CD4-positive, alpha-beta T cell treated with Interleukin-6 at 100 ng/mL for 8 hours (primary cell): ENCODE measurements around the gene KCTD19.
"Not testable (repeated sequence)": the region's sequence is repeated elsewhere in the genome, so short reads cannot be mapped to it uniquely, and the experiment has no call there.

ENCODE experiments used
- DNase-seq: peaks from one replicate; pipeline ENCODE4 v3.0.0-alpha.2; 2020; ENCODE audit warnings: mixed read lengths, low spot score

KCTD19 gene

DNA sequence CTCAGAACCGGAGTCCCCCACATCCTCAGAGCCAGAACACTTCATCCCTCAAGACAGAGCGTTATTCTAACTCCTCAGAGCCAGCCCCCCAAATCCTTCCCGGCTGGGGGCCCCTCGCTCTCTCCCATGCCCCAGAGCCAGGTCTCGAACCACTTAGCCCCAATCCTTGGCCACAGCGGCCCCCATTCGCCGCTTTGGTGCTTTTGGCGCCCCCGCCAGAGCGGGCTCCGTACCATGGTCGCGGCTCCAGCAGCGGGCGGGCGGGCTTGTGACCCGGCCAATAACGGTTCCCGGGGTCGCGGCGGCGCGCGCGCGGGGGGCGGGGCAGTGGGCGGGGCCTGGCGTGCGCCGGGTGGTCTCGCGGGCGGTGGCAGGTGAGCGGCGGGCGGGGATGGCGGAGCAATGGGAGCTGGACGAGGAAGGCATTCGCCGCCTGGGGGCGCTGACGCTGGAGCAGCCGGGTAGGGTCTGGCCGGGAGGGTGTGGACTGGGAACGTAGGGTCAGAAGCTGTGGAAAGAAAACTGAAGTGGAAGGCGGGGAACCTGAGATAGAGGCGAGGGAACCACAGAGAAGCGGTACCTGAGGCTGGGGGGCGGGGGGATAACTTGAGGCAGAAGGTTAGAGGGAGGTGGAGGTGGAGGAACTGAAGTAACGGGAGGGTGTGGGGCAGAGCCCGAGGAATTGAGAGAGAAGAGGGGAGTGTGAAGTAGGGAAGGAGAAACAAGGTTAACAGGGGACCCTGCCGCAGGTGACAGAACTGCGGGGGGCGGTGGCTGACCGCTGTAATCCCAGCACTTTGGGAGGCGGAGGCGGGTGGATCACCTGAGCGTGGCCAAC lies at the start of gene KCTD19, which contains the start of gene LRRC36:
KCTD19 (minus strand) TSS at position 270 of the 838 bp plus-strand sequence; CDS start at position 236, 34 bp downstream.
LRRC36 (plus strand) TSS at position 344 of the 838 bp plus-strand sequence; CDS start at position 392, 48 bp downstream.
- peak; percentile 19 for DNase-seq

DNA sequence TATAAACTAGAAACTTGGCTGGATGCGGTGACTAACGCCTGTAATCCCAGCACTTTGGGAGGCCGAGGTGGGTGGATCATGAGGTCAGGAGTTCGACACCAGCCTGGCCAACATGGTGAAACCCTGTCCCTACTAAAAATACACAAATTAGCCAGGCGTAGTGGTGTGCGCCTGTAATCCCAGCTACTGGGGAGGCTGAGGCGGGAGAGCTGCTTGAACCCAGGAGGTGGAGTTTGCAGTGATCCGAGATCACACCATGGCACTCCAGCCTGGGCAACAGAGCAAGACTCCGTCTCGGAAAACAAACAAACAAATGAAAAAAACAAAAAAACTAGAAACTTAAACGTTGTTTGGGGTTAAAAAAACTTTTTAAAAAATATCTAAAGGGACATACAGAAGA lies 49.5 kb upstream of the KCTD19 start:
- not testable (repeated sequence) for DNase-seq

DNA sequence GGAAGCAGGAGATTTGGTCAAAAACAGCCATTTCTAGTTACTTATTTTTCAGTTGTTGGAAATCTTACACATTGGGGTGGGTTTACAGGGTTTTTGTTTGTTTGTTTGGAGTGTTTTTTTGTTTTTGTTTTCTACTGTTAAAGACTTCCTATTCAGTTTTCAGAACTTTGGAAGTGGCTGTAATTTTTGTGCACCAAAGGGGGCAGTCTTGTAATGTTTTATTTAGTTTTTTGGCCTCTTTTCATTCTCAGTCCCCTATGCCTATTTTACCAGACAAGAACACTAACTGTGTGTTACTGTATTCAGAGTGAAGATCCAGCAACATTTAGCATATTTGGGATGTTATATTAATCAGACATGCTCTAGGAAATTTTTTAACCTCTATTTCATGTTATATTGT lies 46.1 kb upstream of the KCTD19 start:
- DNase-seq = no peak

DNA sequence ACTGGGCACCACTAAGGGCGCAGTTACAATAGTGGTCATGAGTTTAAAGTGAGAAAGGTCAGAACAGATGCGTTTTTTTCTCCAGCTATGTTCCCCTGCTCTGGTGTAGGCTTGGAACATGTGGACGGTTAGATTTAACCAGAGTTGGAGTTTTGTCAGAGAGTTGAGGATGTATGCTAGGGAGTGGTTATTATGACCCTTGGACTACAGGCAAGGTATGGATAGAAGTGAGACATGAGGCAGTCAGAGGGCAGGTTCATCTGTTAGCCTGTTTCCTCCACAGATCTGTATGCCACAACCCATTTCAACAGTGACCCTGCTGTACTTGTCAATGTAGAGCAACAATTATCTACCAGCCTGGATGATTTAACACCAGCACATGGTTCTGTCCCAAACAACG lies 44.1 kb upstream of the KCTD19 start:
- no peak for DNase-seq

DNA sequence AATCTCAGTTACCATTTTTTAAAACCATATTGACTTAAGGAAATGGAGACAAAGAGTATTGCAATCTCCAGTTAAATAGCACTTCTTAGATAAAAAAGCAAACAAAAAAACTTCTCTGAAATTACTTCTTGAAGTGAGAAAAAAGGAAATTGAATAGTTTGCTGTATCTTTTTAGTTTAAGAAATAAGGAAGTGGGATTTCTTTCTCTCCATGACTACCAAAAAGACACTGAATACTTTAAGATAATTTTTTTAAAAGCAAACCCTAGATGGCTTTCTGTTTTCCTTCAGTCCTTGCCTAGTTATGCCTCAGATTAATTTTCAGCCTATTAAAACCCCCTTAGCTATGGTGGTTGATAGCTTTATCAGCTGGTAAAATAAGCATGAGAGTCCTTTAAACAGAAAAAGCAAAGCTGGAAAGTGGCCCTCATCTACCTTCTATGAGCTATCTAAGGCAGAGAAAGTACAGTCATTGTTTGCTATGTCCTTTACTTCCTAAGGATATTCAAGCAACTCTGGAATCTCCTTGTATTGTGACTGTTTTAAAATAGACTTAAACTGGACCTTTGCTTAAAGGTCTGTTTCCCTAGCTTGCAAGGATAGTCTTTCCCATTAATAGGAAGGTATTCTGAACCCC lies 38.2 kb upstream of the KCTD19 start:
- DNase-seq = no peak

DNA sequence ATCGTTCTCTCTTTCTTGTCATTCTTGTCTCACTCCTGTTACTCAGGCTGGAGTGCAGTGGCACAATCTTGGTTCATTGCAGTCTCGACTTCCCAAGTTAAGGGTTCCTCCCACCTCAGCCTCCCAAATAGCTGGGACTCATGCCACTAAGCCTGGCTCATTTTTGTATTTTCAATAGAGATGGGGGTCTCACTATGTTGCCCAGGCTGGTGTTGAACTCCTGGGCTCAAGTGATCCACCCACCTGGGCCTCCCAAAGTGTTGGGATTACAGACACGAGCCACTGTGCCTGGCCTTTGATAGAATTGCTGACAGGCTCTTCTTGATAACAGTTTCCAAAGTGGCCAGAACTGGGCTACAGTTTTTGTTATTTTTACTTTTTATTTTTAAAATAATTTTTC lies 34.5 kb upstream of the KCTD19 start:
- no peak for DNase-seq

DNA sequence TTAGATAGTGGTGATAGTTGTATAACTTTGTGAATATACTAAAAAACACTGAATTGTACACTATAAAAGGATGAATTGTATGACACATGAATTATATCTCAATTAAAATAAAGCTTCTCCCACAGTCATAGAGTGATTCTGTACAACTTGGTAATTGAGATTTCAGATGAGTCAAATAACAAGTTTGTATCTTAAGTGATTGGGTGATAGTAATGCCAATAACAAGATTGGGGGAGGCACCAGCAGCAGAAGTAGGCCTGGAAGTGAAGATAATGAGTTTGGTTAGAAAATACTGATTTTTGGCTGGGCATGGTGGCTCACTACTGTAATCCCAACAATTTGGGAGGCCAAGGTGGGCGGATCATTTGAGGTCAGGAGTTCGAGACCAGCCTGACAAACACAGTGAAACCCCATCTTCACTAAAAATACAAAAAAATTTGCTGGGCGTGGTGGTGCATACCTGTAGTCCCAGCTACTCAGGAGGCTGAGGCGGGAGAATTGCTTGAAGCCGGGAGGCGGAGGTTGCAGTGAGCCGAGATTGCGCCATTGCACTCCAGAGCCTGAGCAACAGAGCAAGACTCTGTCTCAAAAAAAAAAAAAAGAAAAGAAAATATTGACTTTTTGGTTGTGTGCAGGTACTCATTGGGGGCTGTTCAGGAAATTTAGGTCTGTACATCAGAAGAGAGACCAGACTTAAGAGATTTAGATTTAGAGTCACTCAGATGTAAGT lies 33.2 kb upstream of the KCTD19 start:
- not testable (repeated sequence) for DNase-seq

DNA sequence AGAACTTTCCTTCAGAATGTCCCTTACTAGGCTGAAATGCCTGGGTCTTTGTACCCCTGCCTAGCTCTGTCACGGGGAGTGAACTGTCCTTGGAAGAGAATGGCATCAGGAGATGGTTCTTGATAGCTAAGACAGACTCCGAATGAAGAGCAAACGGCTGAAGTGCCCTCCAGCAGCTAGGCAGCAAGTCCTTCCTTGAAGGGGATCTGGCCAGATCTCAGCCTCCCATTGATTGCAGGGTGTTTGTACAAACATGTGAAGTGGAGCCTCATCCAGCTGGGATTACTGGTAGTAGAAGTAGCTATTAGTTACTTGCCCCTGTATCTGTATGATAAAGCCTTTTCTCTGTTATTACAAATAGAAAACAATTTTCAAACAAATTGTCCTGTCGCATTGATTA lies 31.0 kb upstream of the KCTD19 start:
- DNase-seq = no peak

DNA sequence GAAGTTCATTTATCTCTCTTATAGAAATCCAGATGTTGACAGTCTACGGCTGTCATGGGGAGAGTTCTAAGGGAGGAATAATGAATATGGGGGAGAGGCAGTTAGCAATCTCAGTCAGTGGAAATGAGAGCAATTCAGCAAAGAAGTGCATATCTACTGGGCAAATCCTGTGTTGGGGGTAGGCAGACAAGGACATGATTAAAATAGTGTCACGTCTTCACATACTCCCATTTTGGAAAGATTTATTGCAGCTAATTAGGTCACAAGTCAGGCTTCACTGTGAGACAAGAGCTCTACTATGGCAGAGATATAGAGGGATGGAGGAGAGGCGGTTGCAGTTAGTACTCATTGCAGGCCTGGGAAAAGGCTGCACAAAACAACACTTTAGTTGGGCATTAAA lies 29.9 kb upstream of the KCTD19 start:
- DNase-seq = no peak

DNA sequence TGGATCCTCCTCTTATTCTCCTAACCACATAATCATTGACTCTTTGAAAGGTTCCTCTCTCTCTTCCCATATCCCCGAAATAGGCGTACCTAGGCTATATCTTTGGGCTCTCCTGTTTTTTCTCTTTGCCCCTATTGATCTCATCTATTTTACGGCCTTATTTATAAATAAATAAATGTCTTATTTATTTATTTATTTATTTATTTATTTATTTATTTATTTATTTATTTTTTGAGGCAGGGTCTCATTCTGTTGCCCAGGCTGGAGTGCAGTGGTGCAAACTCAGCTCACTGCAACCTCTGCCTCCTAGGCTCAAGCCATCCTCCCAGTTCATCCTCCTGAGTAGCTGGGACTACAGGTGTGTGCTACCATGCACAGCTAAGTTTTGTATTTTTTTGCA lies 25.9 kb upstream of the KCTD19 start:
- not testable (repeated sequence) for DNase-seq

DNA sequence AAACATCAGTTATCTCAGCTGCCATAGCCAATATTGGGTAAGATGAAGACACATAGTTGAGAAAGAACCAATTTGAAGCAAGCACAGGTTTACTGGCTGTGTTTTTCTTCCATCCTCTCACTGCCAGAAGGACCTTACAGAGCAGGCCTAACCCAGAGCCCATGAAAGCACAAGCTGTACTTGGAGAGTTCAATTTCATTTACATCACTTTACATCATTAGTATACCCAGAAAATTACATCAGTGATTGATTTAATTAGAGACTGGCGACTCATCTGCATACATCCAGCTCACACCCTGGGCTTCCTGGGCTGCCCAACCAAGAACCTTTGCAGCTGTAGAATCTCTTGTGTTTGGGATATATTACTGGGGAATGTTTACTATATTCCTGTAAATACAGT lies 23.8 kb upstream of the KCTD19 start:
- no peak for DNase-seq

DNA sequence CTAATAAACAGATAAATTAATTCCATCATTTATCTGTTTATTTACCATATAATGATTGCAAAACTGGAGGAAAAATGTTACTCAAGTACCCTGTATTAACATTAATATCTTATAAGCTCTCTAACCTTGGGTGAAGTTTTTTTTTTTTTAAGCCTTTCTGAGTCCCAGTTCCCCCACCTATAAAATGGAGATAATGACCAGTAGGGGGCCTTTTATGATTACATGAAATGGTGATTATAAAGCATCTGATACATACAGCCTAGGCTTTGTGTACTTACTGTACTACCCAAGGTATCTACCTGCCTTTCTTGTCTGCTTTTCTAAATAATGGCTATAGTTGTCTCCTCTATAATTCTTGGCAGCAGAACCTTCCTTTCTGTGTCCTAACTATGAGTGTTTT lies 22.6 kb upstream of the KCTD19 start:
- peak; percentile 12 for DNase-seq

DNA sequence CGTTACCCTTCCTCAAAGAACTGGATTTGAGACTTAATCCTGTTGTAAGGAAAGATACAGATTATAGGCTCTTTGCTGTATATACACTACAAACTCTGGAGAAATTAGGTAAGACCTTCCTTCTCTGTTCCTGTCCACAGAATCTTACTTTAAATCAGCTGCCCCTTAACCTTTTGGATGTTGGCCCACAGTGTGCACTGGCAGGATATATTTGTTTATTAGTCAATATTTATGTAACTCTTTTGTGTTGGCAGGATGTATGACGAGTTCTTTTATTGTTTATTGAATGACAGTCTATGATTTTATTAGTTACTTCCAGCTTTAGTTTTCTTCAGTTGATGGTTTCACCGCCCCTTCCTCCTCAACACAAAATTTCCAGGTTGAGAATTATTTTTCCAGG lies 19.8 kb upstream of the KCTD19 start:
- DNase-seq = no peak

DNA sequence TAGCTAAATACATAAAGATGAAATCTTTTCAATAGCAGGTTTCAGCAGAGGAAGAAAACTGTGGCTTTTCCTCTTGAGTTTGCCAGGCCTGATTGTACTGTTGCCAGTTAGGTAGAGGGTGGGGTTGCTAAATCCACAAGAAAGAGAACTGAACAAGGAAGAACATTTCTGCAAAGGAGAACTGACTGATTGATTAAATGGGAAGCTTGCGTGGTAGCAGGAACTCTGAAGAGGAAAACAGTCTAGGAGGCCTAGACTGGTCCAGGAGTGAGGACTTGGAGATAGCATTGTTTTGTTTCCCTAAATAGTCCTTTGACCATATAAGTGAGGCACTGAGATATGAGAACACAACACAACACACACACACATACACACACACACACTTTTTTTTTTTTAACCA lies 18.9 kb upstream of the KCTD19 start:
- no peak for DNase-seq

DNA sequence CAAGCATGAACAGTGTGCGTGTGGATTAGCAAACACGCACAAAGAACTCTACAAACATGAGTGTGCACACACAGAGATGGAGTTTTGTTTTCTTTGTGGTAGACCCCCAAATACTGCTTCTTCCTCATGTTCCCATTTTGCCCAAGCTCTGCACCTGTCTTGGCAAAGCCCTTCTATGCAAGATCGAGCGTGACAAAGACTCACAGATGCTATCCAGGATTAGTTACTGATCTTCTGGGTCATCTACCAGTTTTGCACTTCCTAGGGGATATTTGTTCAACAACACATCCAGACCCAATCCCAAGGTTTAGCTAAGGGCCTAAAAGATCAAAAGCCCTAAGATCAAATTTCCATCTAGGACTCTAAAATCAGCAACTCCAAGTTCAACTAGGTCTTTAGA lies 16.1 kb upstream of the KCTD19 start:
- no peak for DNase-seq

DNA sequence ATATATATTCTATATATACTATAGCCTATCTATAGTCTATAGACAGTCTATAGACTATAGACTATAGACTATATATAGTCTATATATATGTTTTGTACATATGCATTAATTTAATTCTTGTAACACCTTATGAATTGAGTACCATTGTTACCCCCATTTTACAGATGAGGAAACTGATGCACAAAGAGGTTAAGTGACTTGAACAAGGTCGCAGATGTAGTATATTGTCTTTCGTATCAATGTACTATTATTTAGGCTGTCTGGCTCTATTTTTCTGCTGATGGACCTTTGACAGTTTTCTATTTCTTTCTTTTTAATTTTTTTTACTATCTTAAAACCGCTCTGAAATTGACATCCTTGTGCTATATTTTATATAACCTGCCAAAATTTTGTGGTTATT lies 14.7 kb upstream of the KCTD19 start:
- no peak for DNase-seq

DNA sequence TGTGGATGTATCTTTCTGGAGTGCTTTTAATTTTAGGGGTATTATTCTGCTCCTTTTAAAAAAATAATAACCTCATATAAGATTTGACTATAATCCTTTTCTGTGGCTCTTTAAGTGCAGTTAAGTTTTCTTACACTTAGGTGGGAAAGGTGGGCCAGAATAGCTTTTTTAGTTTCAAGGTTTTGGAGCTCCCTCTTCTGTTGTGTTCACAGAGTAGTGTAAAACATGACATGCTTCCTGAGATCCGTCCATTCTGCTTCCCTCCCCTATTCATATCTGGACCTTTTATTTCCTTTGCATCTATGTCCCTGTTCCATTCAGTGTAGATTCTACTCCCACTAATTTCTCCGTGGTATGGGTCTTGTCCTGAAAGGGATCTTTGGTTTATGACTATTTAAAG lies 12.9 kb upstream of the KCTD19 start:
- no peak for DNase-seq

DNA sequence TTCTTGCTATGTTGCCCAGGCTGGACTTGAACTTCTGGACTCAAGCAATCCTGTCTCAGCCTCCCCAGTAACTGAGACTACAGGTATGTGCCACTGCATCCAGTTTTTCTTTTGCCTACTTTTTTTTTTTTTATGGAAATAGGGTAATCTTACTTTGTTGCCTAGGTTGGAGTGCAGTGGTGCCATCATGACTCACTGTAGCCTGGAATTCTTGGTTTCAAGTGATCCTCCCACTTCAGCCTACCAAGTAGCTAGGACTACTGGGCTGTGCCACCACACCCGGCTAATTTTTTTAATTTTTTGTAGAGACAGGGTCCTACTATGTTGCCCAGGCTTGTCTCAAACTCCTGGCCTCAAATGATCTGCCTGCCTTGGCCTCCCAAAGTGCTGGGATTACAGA lies 10.1 kb upstream of the KCTD19 start:
- no peak for DNase-seq

DNA sequence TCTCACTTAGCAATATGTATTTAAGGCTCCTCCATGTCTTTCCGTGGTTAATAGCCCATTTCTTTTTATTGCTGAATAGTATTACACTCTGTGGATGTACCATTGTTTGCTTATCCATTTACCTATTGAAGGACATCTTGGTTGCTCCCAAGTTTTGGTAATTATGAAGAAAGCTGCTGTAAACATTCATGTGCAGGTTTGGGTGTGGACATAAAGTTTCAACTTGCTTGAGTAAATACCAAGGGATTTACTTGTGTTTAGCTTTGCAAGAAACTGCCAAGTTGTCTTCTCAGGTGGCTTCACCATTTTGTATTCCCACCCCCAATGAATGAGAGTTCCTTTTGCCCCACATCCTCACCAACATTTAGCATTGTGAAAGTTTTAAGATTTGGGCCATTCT lies 9.6 kb upstream of the KCTD19 start:
- DNase-seq = no peak

DNA sequence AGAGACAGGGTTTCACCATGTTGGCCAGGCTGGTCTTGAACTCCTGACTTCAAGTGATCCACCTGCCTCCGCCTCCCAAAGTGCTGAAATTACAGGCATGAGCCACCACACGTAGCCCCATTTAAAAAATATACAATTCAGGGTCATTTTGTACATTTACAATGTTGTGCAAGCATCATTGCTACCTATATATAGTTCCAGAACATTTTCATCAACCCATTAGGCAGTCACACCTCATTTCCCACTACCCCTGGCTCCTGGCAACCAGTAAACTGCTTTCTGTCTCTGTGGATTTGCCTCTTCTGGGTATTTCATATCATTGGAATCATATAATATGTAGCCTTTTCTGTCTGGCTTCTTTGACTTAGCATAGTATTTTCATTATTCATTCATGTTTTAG lies 6.8 kb upstream of the KCTD19 start:
- DNase-seq = no peak

DNA sequence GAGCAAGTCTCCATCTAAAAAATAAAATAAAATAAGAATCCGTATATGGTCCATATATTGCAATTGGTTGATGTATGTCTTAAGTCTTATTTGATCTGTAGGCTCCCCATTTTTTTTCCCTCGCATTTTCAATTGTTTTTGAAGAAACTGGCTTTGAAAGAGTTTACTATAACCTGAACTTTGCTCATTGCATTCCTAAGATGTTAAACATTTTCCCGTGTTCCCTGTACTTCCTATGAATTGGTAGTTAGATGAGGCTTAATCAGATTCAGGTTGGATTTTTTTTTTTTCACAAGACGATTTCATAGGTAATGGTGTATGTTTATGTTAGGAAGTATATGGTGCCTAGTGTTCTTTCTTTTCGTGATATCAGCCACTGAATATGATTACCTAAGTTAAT lies 3.4 kb upstream of the KCTD19 start:
- DNase-seq = no peak

DNA sequence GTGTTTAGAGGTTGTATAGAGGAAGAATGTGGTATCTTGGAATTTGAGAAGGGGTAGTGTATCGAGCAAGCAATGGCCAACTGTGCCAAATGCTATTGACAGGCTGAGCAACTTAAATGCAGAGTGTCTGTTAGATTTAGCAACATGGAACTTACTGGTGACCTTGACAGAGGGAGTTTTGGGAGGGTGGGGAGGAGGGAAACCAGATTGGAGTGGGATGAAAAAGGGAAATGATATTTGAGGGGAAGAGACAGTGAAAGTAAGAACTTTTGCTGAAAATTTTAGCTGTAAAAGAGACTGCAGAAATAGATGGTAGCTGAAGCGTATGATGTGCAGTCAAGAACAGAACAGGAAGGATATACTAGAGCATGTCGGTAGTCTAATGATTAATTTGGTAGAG lies 1.2 kb upstream of the KCTD19 start:
- DNase-seq = no peak

DNA sequence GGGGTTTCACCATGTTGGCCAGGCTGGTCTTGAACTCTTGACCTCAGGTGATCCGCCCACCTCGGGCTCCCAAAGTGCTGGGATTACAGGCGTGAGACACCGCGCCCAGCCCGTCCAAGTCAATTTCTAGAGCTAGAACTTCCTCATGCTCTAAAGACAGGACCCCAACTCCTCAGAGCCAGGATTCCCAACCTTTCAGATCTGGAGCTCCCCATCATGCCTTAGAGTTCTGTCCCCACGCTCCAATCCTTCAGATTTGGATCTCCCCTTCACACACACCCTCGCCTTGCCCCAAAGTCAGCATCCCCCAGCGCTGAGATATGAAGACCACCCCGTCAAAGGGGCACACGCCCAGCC lies 448 bp downstream of the KCTD19 start:
- no peak for DNase-seq
